Astrocyte of the cerebellum (primary cell): Measurements from ENCODE around the gene TMEM63A.

Experiments
- DNase-seq: peaks from one replicate; pipeline ENCODE4 v3.0.0-alpha.2; 2011; ENCODE audit warnings: low read depth
- H3K4me3 ChIP-seq: 2 replicates; pipeline ENCODE4 v1.5.1; 2011; ENCODE audit warnings: mild to moderate bottlenecking, low read depth, low read length, moderate library complexity
- in situ Hi-C: cut with HindIII; loops from 2 replicates; pipeline ENCODE4 v1.10.0; 2017; ENCODE audit warnings: low sequenced_read_pairs
- TF ChIP-seq, protein P1 (sequence below): IDR thresholded peaks from 2 replicates; pipeline ENCODE4 v1.5.1; 2012; ENCODE audit warnings: low read length, low read depth, moderate library complexity, mild to moderate bottlenecking; ENCODE audit errors: missing control alignments

The TMEM63A gene

GRCh38 chr1:225862581-225862950 is 19.6 kb downstream of the TMEM63A start:
- no peak overlapping the region for H3K4me3 ChIP-seq
- DNase-seq, result no peak

DNA sequence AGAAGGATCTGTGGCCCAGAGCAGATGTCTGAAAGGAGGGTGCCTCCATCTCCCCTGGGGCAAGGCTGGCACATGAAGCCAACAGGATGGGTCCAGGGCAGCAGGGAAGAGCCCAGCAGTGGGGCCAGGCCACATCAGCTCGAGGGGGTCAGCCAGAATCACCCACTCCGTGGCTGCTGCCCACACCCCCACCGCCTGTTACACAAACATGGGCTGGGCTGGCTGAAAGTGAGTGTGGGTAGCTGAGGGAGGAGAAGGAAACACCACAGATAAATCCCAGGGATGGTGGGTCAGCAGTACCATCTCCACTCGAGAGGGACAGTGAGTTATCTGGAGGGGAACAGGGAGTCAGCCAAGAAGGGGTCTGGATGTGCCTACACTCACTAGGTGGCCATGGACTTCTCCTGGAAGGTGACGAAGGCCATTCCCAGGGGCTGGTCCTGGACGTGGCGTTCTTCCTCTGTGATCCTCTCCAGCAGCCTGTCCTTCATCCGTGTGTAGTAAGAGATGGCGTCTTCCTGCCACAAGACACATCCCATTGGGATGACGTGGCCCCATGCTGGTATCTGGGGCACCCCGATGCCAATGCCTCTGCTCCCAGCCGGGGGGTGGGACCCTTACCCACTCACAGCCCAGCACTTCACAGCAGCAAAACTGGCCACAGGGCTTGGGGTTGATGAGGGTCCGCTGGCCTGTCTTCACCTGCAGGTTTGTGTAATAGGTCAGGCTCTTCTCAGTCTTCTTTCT is 20.2 kb downstream of the TMEM63A start:
- TF ChIP-seq, protein P1, sequence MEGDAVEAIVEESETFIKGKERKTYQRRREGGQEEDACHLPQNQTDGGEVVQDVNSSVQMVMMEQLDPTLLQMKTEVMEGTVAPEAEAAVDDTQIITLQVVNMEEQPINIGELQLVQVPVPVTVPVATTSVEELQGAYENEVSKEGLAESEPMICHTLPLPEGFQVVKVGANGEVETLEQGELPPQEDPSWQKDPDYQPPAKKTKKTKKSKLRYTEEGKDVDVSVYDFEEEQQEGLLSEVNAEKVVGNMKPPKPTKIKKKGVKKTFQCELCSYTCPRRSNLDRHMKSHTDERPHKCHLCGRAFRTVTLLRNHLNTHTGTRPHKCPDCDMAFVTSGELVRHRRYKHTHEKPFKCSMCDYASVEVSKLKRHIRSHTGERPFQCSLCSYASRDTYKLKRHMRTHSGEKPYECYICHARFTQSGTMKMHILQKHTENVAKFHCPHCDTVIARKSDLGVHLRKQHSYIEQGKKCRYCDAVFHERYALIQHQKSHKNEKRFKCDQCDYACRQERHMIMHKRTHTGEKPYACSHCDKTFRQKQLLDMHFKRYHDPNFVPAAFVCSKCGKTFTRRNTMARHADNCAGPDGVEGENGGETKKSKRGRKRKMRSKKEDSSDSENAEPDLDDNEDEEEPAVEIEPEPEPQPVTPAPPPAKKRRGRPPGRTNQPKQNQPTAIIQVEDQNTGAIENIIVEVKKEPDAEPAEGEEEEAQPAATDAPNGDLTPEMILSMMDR, result no peak
- DNase-seq, result no peak
- in situ Hi-C loops, result no loop called here
- no peak overlapping the region for H3K4me3 ChIP-seq

More at GRCh38 chr1:225862581-225862950, 19.6 kb downstream of the TMEM63A start:
- in situ Hi-C loops, result no loop called here
- TF ChIP-seq, protein P1, result no peak

GRCh38 chr1:225860876-225861441 is 21.2 kb downstream of the TMEM63A start:
- H3K4me3 ChIP-seq, result no peak overlapping the region
- TF ChIP-seq, protein P1, result no peak
- in situ Hi-C loops, result no loop called here
- no peak for DNase-seq

DNA sequence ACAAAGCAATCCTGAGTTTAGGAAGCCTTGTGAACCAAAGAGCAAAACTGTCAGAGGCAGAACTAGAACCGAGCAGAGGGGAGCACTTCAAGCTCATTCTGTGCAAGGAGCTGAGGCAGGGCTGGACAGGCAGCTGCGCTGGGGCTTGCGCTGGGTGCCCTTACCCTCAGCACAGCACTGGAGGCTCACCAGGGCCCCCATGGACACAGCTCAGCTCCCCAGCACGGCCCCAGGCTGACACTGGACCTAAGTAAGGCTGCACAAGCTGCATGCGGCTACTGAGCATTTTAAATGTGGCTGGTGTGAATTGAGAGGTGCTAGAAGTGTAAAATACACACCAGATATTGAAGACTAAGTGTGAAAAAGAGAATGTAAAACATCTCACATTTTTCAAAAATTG is 22.1 kb downstream of the TMEM63A start:
- no peak overlapping the region for H3K4me3 ChIP-seq
- in situ Hi-C loops, result no loop called here
- DNase-seq, result no peak
- TF ChIP-seq, protein P1, result no peak

DNA sequence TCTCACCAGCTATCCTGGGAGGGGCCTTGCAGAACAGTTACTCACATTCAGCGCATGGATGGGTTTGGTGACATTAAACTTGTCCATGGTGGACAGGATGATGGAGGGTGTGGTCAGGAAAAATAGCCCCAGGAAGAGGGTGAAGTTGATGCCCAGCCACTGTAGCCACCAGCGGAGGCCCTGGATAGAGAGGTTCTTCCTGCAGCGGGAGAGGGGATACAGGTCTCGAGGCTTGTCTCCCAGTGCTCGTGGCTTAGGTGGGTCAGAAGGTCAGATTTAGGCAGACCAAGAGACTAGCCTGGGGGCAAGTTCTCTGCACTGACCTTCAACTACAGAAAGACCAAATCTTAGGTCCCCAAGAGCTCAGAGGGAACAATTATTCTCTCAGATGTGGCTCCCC is 23.0 kb downstream of the TMEM63A start:
- TF ChIP-seq, protein P1, result no peak
- no peak overlapping the region for H3K4me3 ChIP-seq
- in situ Hi-C loops, result no loop called here
- no peak for DNase-seq

- no peak overlapping the region for H3K4me3 ChIP-seq
- DNase-seq, result no peak
- TF ChIP-seq, protein P1, result no peak
- in situ Hi-C loops, result no loop called here
Measured at GRCh38 chr1:225857256-225857655, 24.9 kb downstream of the TMEM63A start.
